Kasumi-1 (cell line): ENCODE measurements around the gene CRYBG3.

Experiments used
- DNase-seq, 2 experiments: peaks; one replicate each; lab custom pipeline; 2025; lab: John Stamatoyannopoulos, UW

The CRYBG3 gene

DNA sequence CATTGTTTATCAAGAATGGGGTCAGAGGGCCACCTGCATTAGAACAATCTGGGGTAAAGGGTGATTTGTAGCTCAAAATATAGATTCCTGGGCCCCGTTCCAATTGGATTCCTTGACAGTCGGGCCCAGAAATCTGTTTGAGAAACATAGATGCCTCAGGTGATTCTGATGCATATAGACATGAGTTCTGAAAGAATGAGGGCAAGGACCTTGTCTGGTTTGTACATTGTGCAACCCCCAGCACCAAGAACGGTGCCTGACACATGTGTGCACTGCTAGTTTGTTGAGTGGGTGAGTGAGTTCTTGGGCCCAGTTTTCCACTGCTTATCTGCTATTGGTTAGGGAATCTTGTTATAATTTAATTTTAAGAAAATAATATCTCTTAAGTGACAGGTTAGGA lies 16.6 kb downstream of the CRYBG3 start:
- DNase-seq, result no peak

DNA sequence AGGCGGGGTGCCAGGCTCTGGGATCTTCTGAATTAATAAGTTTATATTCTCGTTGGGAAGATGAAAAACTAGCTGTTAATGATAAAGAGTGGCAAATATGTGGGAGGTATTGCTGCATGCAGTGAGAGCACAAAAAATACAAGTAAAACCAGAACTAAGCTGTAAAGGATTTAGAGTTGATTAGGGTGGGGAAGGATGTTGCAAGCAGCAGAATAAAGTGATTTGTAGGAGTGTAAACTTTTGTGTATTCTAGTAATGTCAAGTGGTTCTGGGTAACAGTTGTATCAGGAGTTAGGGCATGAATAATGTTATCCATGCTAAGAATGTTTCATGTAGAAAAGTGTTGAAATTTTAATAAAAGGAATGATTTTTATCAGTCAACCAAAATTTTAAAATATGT lies 18.1 kb downstream of the CRYBG3 start:
- no peak for DNase-seq

DNA sequence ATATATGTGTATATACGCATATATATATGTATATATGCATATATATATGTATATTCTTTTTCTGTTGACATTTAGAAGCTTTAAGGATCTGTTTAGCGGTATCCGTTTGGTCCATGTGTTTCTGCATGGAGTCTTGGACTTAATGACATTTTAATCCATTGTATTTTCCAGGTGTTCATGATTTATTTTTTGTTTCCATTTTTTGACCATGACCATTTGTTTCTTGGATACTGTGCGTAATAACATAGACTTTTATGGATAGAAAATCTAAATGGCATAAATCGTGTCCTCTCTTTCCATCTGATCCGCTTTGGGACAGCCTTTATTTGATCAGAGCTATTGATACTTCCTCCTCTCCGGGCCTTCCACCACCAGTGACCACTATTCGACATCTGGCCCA lies 19.5 kb downstream of the CRYBG3 start:
- no peak for DNase-seq

DNA sequence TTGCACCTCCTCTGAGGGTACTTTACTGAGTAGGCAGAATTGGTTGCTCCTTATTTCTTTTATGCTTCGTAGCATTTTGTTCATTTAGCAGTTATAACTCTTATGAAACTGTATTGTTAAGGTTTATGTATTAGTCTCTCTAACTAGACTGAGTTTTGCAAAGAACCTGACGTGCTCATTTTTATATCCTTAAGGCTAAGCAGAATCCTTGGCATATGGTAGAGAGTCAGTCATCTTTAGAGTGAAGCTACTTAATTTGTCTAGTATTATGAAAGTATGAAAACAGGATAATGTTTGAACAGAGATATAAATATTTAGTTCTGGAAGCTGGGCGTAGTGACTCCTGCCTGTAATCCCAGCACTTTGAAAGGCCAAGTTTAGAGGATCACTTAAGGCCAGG lies 20.1 kb downstream of the CRYBG3 start:
- no peak for DNase-seq

DNA sequence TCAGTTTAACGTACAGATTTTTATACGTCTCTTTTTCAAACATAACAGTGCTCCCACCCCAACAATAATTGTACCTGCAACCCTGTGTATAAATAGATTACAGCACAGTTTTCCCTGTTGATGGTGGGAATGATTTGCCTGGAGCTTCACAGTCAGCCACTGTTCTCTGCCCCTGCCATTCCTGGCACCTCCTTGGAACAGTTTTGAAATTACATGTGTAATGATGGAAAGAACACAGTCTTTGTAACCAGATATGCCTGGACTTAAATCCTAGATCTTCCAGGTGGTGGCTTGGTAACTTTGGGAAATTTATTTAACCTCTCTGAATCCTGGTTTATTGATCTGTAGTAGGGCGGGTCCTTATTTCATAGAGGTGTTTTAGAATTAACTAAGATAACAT lies 27.0 kb downstream of the CRYBG3 start:
- DNase-seq, result no peak

DNA sequence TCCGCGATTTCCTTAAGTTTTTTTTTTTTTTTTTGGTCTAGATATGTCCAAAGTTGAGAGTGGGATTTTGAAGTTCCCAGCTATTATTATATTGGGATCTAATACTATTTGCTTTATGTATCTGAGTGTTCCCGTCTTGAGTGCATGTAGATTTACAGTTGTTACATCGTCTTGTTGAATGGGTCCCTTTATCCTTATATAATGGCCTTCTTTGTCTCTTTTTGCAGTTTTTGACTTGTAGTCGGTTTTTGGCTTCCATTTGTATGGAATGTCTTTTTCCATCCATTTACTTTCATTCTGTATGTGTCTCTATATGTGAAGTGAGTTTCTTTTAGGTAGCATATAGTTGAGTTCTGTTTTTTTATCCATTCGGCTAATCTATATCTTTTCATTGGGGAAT lies 35.6 kb downstream of the CRYBG3 start:
- DNase-seq, result no peak

DNA sequence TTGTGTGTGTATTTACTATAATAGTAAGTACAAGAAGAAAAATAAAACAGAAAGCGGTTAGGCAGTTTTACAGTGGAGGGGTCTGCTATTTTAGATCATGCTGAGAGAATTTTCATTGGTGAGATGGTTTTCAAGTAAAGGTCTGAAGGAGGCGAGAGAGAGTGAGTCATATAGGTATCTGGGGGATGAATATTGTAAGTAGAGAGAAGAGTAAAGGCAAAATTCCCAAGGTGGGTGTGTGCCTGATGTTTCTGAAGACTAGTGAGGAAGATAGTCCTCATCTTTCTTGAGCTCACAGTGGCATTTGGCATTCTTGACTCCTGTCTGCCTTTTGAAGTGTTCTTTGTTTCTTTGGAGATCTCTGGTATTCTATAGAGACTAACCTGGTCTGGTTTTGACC lies 38.6 kb downstream of the CRYBG3 start:
- no peak for DNase-seq

DNA sequence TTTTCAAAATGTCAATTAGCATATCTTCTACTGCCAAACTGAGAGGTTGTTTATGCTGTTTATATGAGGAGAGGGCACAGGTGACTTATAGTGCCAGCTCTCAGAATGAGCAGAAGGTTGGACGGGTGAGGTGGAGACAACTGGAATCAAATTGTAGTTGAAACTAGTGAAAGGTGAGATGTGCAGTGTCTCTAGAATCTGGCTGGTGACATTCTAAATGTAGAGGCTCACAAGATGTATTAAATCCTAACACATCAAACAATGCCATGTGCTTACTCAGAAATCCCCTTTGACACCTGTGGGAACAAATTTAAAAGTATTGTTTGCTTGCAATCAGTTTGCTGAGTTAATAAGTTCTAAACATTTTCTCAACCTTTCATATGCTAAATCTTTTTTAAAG lies 40.8 kb downstream of the CRYBG3 start:
- no peak for DNase-seq

DNA sequence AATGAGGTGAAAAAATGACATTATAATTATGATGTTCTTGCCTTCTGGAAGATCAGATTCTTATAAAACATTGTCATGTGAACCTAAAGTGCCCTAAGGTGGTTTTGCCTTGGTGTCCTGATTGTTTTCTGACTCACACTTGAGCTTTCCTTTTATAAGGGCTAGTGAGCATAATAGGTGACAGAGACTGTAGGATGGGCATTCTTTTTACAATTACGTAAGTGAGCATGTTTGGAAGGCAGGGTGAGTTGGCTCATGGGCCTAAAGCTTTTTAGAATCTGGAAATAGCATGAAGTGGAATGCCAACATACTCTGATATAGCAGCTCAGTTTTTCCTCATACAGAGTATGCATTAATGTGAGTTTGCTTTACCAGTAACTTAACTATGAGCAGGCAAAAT lies 41.2 kb downstream of the CRYBG3 start:
- no peak for DNase-seq

DNA sequence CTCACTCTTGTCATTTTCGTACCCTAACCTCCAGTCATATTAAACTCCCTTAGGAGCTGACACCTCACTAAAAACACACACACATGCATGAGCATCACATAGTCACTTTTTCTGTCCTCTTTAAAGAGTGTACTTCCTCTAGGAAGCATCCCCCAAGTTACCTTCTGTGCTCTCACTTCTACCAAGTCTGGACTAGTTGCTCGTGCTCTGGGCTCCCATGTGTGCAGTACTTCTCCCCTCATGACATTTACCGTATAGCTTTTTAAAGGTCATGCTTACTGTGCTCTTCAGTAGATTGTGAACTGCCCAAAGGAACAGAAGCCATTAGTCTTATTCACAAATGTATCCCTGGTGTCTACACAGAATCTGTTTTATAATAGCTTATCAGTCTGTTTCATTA lies 42.0 kb downstream of the CRYBG3 start:
- no peak for DNase-seq

DNA sequence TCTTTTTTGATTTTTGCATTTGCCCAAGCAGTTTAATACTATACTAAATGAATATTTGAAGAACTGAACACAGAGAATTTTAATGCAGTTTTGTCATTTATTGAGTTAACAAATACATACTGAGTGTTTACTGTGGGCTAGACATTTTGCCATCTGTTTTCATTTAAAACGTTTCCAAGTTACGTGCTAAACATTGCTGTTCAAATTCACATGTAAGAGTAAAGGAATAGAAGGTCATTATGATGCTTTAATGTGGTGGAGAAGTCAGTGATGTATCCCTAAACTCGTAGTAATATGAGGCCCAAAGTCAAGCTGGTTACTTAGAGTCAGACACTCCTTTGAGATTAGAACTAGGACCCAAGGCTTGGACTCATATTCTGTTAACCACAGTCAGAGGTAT lies 49.4 kb downstream of the CRYBG3 start:
- no peak for DNase-seq

DNA sequence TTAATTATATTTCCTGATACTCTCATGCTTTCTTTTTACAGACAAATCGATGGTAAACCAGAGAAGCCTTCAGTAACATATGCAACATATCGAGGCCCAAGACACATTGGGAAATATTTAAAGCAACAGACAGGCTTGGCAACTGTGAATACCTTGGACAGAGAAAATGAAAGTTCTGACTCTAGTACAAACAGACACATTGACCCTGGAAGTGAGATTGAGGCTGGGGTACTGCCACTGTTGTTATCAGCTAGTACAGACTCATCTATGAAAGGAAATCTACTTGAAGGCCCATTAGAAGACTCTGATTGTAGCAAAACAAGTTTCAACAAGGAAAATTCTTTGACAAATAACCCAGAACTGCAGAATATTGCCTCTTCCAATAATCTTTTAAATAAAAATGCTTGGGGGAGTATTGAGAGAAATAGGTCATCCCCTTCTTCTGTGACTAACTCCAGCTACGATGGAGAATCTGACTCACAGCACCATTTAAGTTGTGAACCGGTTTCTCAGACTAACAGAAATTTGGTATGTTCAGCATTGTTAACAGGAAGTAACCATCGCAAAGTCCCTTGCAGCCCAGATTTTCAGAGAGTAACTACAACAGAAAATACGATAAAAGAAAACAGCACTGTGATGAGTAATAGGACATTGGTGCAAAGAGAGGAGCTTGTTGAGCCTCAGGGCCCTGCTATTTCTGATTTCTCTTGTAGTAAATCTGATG lies 50.2 kb downstream of the CRYBG3 start:
- no peak for DNase-seq

DNA sequence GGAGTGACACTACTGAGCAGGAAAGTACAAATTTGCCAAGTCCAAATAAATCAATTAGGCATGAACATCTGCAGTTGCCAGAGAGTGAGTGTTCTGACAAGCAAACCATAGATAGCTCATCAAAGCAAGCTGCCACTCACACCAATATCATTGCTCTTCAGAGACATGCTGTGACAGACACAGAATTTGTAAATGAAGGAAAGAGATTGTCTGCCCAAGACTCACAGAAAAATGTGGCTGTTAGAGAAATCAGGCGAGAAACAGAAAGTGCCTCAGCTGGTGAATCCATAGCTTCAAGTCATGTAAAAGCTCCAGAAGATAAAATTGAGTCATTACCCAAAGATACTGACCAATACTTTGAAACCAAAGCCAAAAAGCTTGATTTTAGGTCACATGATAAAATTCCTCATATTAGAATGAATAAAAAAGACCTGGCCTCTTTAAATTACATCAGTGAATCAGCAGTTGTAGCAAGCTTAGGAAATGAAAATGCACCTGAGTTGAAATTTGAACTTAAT lies 50.8 kb downstream of the CRYBG3 start:
- no peak for DNase-seq

DNA sequence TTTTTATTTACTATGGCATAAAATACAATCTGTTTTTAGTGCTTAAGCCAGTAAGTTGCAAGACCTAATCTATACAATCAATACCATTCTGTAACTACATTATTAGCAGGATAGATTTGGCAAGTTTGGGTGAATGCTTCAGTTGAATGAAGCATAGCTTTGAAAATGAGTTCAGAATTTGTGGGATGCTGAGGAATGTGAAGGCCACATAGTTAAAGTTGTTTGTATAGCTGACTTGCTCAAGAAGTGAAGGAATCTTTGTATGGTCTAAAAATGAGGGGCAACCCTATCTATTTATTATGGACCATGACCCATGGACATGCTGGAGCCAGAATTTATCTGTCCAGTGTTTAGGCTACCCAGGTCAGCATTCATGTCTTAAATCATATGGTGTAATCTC lies 58.5 kb downstream of the CRYBG3 start:
- no peak for DNase-seq

DNA sequence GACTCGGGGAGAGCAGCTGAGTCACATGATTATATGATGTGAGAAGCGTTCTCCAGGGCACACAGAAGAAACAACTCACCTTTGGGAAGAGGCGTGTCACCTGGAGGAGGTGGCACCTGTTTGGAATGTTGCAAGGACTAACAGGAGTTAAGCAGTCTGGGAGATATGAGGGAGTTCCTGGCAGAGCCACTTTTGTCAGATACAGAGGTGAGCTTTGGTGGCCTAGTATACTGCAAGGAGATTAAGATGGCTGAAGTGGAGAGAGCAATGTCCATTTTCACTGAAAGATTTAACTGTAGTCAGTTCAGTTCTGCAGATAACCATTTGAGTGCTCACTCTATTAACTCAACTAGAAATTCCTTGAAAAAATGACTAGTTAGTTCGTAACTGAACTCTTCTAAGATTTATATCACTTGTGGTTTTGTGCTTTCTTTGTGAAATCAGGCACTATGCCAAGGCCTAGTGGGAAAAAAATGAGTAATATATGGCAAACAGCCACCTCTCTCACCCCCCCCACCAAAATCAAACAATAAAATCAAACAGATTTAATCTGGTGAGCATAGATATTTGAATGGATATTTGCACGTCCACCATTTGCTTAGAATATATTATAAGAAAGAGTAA lies 61.3 kb downstream of the CRYBG3 start:
- peak; percentile 6 to 35 for DNase-seq

DNA sequence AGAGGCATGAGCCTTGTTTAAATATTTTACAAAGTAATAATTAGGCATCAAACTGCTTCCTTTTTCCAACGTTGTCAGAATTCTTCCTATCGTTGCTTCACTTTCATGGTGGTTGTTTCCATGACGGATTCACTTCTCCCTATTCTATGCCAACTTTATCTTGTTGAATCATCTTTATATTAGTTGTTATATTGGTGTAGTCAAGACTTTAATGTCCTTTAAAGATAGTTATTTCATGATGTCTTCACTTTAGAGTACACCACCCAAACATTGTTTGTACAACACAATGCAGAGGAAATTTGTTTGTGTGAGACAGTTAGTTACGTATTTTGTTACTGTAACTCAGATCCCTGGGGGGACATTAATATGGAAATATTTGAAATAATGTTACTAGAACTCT lies 61.9 kb downstream of the CRYBG3 start:
- DNase-seq, result no peak

DNA sequence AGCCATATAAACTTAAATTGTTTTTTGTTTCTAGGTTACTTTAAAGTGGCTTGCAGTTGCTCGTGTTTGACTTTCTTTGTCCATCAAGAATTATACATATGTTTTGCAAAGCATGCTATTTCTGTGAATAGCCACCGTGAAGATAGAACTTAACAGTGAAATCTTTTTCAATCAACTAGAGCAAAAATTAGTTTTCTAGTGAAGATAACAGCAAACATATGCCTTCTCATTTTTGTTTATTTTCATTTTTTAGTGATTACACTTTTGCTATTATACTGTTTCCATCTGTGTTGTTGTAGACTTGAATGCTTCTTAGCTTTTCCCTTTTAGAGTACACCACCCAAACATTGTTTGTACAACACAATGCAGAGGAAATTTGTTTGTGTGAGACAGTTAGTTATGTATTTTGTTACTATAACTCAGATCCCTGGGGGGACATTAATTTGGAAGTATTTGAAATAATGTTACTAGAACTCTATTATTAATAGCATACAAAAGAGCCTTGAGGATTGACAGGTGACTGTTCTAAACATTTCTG lies 62.8 kb downstream of the CRYBG3 start:
- DNase-seq, result no peak

DNA sequence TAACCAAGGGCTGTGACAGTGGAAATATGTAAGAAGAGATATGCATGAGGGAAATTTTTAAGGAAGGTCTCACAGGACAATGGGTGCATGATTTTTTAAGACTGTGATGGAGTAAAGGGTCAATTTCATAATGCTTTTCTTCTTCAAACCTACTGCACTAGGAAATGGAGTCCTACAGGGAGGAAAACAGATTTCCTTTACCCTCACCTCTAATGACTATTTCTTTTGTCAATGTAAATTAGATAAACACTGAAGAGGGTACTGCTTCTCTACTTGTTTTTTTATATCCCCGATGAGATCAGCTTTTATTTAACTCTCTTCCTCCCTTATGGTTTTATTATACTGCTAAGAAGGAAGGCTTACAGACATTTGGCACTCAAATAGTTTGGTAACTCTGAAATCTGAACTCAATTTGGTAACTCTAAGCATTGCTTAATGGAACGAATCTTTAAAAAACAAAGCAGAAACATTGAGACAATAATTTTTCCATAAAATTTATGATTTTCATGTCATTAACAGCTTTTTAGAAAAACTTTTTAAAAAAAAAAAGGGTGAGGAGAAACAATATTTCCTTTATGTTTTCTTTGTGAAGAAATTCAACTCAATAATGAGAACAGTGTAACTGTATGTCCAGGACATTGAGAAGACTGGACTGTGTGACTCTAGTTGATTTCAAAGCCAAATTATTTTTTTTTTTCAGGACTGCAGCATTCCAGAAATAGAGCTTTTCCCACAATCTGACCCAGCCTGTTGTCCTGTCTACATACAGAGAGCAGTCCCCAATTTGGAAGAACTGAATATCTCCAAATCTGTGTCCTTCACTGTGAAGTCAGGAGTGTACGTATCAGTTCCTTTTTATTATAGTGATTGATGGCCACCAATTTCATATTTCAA lies 64.4 kb downstream of the CRYBG3 start:
- DNase-seq, result no peak

DNA sequence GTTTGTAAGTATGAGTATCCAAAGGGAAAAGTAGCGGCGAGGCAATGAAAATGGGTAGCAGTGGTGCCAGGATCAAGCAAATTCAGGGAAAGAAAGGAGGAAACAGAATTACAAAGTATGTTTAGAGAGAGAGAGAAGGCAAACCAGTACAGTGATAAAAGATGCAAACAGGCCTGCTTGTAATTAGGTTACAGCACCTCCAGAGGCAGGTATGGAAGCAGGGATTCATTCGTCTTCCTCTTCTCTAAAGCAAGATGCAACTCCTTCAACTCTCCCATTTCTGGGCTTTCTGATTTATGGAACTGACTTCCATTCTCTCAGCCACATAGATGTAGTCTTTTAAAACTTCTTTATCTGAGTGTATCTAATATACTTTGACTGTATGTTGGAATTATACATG lies 68.0 kb downstream of the CRYBG3 start:
- no peak for DNase-seq

DNA sequence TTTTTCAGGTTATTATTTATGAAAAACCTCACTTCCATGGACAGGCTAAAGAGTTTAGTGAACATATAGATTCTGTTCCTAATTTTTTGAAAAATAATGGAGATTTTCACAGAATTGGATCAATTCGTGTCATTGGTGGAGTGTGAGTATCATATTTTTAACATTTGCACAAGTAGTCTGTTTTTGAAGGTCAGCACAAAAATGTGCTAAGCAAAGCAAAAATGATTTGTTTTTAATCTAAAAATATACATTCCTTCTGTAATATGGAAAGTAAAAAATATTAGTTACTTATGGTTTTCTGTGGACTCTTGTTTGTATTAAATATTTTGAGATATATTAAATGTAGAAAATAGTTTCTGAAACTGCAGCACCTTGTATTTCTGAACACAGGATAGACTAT lies 71.0 kb downstream of the CRYBG3 start:
- DNase-seq, result no peak

DNA sequence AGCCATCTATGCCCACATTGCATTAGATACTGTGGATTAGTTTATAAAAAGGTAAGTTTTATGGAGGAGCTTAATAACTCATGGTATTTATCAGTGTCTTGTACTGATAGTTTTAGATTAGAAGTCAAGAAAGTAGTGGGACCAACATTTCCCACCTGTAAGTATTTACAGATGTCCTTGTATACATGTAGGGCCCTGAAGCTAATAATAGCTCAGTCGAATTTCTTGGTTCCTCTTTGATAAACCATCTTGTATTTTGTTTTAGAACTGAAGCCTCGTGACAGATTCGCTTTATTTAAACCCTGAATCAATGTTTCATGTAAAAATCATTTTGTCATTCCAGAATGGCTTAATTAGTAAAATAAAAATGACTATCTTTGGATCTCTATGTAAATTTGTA lies 73.4 kb downstream of the CRYBG3 start:
- DNase-seq, result no peak

DNA sequence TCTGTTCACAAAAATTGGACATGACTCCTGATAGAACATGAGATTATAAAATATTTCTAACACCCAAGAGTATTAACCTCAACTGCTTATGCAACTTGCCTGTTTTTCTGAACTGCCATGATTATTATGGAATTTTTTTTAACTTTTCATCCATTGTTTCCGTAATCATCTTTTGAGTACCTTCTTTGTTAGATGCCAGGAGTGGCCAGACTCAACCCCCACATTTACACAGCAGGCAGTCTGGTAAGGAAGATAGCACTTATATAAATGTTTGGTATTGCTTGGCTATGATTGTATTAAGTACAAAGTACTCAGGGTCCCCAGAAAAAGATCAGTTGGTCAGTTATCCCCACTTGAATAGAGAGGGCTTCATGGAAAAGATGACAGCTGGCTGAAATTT lies 74.3 kb downstream of the CRYBG3 start:
- DNase-seq, result no peak

DNA sequence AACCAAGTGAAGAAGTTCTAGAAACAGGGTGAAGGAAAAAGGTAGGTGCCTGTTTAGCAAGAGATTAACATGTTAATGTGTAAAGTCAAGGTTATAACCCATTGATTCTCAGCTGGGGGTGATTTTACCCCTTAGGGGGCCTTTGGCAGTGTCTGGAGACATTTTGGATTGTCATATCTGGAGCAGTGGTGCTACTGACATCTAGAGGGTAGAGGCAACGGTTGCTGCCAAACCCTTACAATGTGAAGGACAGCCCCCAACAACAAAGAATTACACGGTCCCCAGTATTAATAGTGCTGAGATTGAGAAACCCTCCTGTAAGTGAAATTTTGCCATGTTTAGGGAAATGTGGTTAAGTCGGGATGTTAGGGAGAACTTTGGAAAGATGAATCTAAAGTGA lies 74.7 kb downstream of the CRYBG3 start:
- no peak for DNase-seq
